ENCODE data around the gene ZDHHC12. TPM values are rescaled to one million over a fixed set of nuclear protein-coding genes. Genes with fewer than 3 reads are reported as not detected.

Gene ZDHHC12
- total and polyA plus RNA-seq, 2 of the 13 experiments (the other 11 are each of a cell fraction or from before 2014, with no cell fraction given), result 25.4 to 28.0 TPM

DNA sequence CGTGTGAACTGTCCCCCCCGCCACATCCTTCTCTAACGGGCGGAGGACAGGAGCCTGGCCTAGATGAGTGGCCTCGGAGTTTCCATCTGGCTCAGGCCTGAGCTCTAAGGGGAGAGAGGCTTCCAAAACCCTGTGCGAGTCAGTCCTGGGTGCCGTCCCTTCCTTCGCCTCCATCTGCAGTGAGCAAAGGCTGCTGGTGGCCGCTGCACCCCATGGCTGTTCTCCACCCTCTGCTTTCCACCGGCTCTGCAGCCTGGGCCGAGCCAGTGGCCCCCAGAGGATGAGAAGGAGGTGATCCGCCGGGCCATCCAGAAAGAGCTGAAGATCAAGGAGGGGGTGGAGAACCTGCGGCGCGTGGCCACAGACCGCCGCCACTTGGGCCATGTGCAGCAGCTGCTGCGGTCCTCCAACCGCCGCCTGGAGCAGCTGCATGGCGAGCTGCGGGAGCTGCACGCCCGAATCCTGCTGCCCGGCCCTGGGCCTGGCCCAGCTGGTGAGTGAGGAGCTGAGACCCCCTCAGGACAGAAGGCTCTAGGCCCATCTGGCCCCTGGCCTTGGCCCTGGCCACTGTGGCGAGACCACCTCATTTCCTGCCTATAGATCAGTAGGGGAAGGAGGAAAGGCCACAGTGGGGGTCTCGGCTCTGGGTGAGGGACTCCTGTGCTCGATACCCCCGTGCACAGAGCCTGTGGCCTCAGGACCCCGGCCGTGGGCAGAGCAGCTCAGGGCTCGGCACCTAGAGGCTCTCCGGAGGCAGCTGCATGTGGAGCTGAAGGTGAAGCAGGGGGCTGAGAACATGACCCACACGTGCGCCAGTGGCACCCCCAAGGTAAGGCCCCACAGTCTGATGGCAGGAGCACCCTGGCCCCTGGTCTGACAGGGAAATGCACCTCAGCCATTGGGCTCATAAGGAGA, 18.6 kb downstream of the ZDHHC12 start:
- WGBS (ENCODE audit: low lambda C conversion rate), result 95% methylated on average over 15 of the region's 36 CpGs
- CTCF ChIA-PET (ENCODE audit: low intra/inter-chr PET ratio, low total read pairs), result no interaction called here
- POLR2A ChIA-PET, result no interaction called here

More for the DNA sequence above, 18.6 kb downstream of the ZDHHC12 start:
- Histone ChIP-seq H3K36me3 (replicated peaks in 1 of 2; ENCODE audit: control insufficient read depth in 1 of 2, insufficient read depth in 2 of 2, low read length in 2 of 2) (peaks cover 4 to 12% of the 10 kb centered on the region in 2 experiments; a peak in 4 of 5 replicates), H3K79me2 (ENCODE audit: insufficient read depth, low read length) (peaks cover 8% of the 10 kb centered on the region), H3K4me2 (ENCODE audit: low read depth, low read length) (no peak overlapping the region), H3K27me3 (ENCODE audit: control insufficient read depth in 1 of 2, insufficient read depth in 2 of 2, low read length in 2 of 2) (no peaks in the 10 kb centered on the region), H3K27ac (ENCODE audit: extremely low read length, insufficient read depth, low read length) (no peak overlapping the region), H2AFZ (ENCODE audit: low read length) (no peak overlapping the region), H3K4me3 (replicated peaks in 1 of 3; ENCODE audit: insufficient read depth in 1 of 3, low read depth in 2 of 3, low read length in 3 of 3) (no peak overlapping the region), H3K9me3 (ENCODE audit: low read length) (no peaks in the 10 kb centered on the region), H3K4me1 (ENCODE audit: insufficient read depth, low read length) (peaks cover 9% of the 10 kb centered on the region), H3K9ac (ENCODE audit: insufficient read depth, low read depth, low read length) (no peak overlapping the region), H4K20me1 (ENCODE audit: insufficient read depth, low read length) (no peaks in the 10 kb centered on the region)
- FAIRE-seq (no peak), ATAC-seq (no peak), DNase-seq (ENCODE audit: low spot score) (no peak)
- in situ Hi-C loops (cut with HindIII; ENCODE audit: extremely low pct_ligation_motif_present, low pct_unique_long_range_greater_than_20kb), result no loop called here
- intact Hi-C loops (cut with micrococcal nuclease; ENCODE audit: unreplicated experiment), result no loop called here
- TF ChIP-seq AGO2 (optimal IDR thresholded peaks at IDR 0.05; ENCODE audit: low read depth, low read length) (peak; percentile 52), SUZ12 (IDR thresholded peaks at IDR 0.05; ENCODE audit: low read depth, low read length) (no peak), ZBTB33 (CRISPR knock-in tag; IDR thresholded peaks at IDR 0.05) (peak; percentile 51; the same call in 1 of the 2 replicates), RBFOX2 (IDR thresholded peaks at IDR 0.05; ENCODE audit: low read depth, low read length) (0 out of 2 replicates have a peak, but pooled peaks have one; percentile 28)
- no TSS peak for BruUV-seq (replicated peaks)

All from HepG2 (cell line).